Activated CD8-positive, alpha-beta T cell treated with anti-CD3 and anti-CD28 coated beads, Interleukin-2, amount 10 ng/mL, durations not matched to agents 7 days and 5 days (primary cell): ENCODE results near the gene SPRN. TPM values are rescaled to one million over a fixed set of nuclear protein-coding genes. Genes with fewer than 3 reads are reported as not detected.
"Not testable (repeated sequence)": the region's sequence is repeated elsewhere in the genome, so short reads cannot be mapped to it uniquely, and the experiment has no call there.

Source experiments
- ATAC-seq: fragments of 150-1000 bp; cut with Tn5 transposase; one replicate; pipeline ENCODE4 v1.10.0; 2021; ENCODE audit warnings: moderate library complexity
- CTCF ChIA-PET: fragments of 350-600 bp; sonication (Branson Sonifier 250); formaldehyde crosslinking; loops from one replicate; lab custom pipeline; 2021; ENCODE audit warnings: antibody characterized with exemption; lab: Charles Lee
- POLR2A ChIA-PET: fragments of 350-600 bp; sonication (Branson Sonifier 250); formaldehyde crosslinking; loops from one replicate; lab custom pipeline; 2021; ENCODE audit warnings: antibody characterized with exemption; lab: Charles Lee
- DNase-seq: peaks from one replicate; pipeline ENCODE4 v3.0.0-alpha.2; 2020
- H3K27ac Mint-ChIP-seq: one replicate; pipeline ENCODE4 v1.8.0; 2021; ENCODE audit warnings: mild to moderate bottlenecking, mixed read lengths
- H3K27me3 Mint-ChIP-seq: one replicate; pipeline ENCODE4 v1.8.0; 2021; ENCODE audit warnings: low read depth, mixed read lengths
- H3K36me3 Mint-ChIP-seq: one replicate; pipeline ENCODE4 v1.8.0; 2021; ENCODE audit warnings: low read depth, mixed read lengths
- H3K4me1 Mint-ChIP-seq: one replicate; pipeline ENCODE4 v1.8.0; 2021; ENCODE audit warnings: low read depth, mixed read lengths
- H3K4me3 Mint-ChIP-seq: one replicate; pipeline ENCODE4 v1.8.0; 2021; ENCODE audit warnings: mild to moderate bottlenecking, mixed read lengths
- H3K9me3 Mint-ChIP-seq: one replicate; pipeline ENCODE4 v1.8.0; 2022; ENCODE audit warnings: mixed read lengths; ENCODE audit not compliant: insufficient read depth
- total RNA-seq, 2 experiments: library from RNA; stranded (reverse); gene quantifications; one replicate each; pipeline ENCODE4 v1.2.3, GENCODE V29; 2021

The SPRN gene
- total RNA-seq, 2 experiments from 2014 or later: not detected

GRCh38 chr10:133414401-133414800, 10.0 kb downstream of the SPRN start:
- Mint-ChIP-seq H3K36me3 (peaks cover 61% of the 10 kb centered on the region), H3K9me3 (peaks cover 42% of the 10 kb centered on the region)
- ATAC-seq, H3K4me3 Mint-ChIP-seq, DNase-seq, H3K27me3 Mint-ChIP-seq, H3K27ac Mint-ChIP-seq, H3K4me1 Mint-ChIP-seq, CTCF ChIA-PET, POLR2A ChIA-PET: not testable (repeated sequence)

- Mint-ChIP-seq H3K4me3 (no peak overlapping the region), H3K9me3 (peaks cover 42% of the 10 kb centered on the region), H3K27me3 (no peaks in the 10 kb centered on the region), H3K4me1 (peaks cover 4% of the 10 kb centered on the region), H3K36me3 (peaks cover 79% of the 10 kb centered on the region), H3K27ac (no peak overlapping the region)
- no peak for DNase-seq
- POLR2A ChIA-PET: no interaction called here
- ATAC-seq: no peak
- CTCF ChIA-PET: interaction anchor here (1.0 to 2.3 kb wide), 2 partner anchors 27 to 83 kb away, joined by 3 to 13 read pairs; no protein-coding TSS in a partner anchor
These were observed 12.1 kb downstream of the SPRN start for GRCh38 chr10:133412381-133412711.

GRCh38 chr10:133411523-133412380, 12.7 kb downstream of the SPRN start:
- peaks cover 4% of the 10 kb centered on the region for H3K4me1 Mint-ChIP-seq
- no peak overlapping the region for H3K4me3 Mint-ChIP-seq
- peaks cover 85% of the 10 kb centered on the region for H3K36me3 Mint-ChIP-seq
- no peak for DNase-seq
- H3K27me3 Mint-ChIP-seq: no peaks in the 10 kb centered on the region
- no peak overlapping the region for H3K27ac Mint-ChIP-seq
- ChIA-PET POLR2A (no interaction called here), CTCF (interaction anchor here (1.0 to 2.3 kb wide), 2 partner anchors 27 to 82 kb away, joined by 3 to 13 read pairs; no protein-coding TSS in a partner anchor)
- peaks cover 42% of the 10 kb centered on the region for H3K9me3 Mint-ChIP-seq
- no peak for ATAC-seq

- H3K4me1 Mint-ChIP-seq: peaks cover 23% of the 10 kb centered on the region
- no peak overlapping the region for H3K4me3 Mint-ChIP-seq
- no peak for ATAC-seq
These were observed 18.4 kb downstream of the SPRN start for GRCh38 chr10:133405844-133406527.

GRCh38 chr10:133405272-133405671, 19.2 kb downstream of the SPRN start:
- H3K9me3 Mint-ChIP-seq: peaks cover 5% of the 10 kb centered on the region
- CTCF ChIA-PET: no interaction called here
- POLR2A ChIA-PET: no interaction called here
- H3K4me1 Mint-ChIP-seq: peaks cover 28% of the 10 kb centered on the region
- H3K27ac Mint-ChIP-seq: no peak overlapping the region
- no peaks in the 10 kb centered on the region for H3K27me3 Mint-ChIP-seq
- ATAC-seq (no peak), DNase-seq (no peak)
- H3K4me3 Mint-ChIP-seq: no peak overlapping the region
- H3K36me3 Mint-ChIP-seq: peaks cover 75% of the 10 kb centered on the region

More at GRCh38 chr10:133405844-133406527, 18.4 kb downstream of the SPRN start:
- POLR2A ChIA-PET: no interaction called here
- peaks cover 12% of the 10 kb centered on the region for H3K9me3 Mint-ChIP-seq
- H3K27me3 Mint-ChIP-seq: no peaks in the 10 kb centered on the region
- no peak for DNase-seq
- H3K27ac Mint-ChIP-seq: no peak overlapping the region
- peaks cover 78% of the 10 kb centered on the region for H3K36me3 Mint-ChIP-seq
- CTCF ChIA-PET: no interaction called here

GRCh38 chr10:133403784-133404183, 20.6 kb downstream of the SPRN start:
- ChIA-PET POLR2A (no interaction called here), CTCF (no interaction called here)
- Mint-ChIP-seq H3K4me3 (no peak overlapping the region), H3K4me1 (peaks cover 34% of the 10 kb centered on the region), H3K27me3 (no peaks in the 10 kb centered on the region), H3K36me3 (peaks cover 68% of the 10 kb centered on the region), H3K9me3 (no peaks in the 10 kb centered on the region), H3K27ac (no peak overlapping the region)
- ATAC-seq: no peak
- DNase-seq: no peak

- ChIA-PET CTCF (no interaction called here), POLR2A (no interaction called here)
- ATAC-seq (no peak), DNase-seq (no peak)
- H3K27ac Mint-ChIP-seq: no peak overlapping the region
- no peaks in the 10 kb centered on the region for H3K9me3 Mint-ChIP-seq
- no peaks in the 10 kb centered on the region for H3K27me3 Mint-ChIP-seq
- peaks cover 34% of the 10 kb centered on the region for H3K4me1 Mint-ChIP-seq
- peaks cover 68% of the 10 kb centered on the region for H3K36me3 Mint-ChIP-seq
- no peak overlapping the region for H3K4me3 Mint-ChIP-seq
These were observed 21.1 kb downstream of the SPRN start for GRCh38 chr10:133403359-133403758.

- ATAC-seq: no peak
- ChIA-PET CTCF (interaction anchor here (1.5 kb wide), 1 partner anchor 12 kb away, joined by 8 read pairs; no protein-coding TSS in a partner anchor), POLR2A (no interaction called here)
- no peak for DNase-seq
- no peak overlapping the region for H3K4me3 Mint-ChIP-seq
- H3K4me1 Mint-ChIP-seq: peaks cover 35% of the 10 kb centered on the region
- peak overlapping the region; percentile 58 for H3K27ac Mint-ChIP-seq
- no peaks in the 10 kb centered on the region for H3K27me3 Mint-ChIP-seq
- H3K9me3 Mint-ChIP-seq: no peaks in the 10 kb centered on the region
- H3K36me3 Mint-ChIP-seq: peaks cover 69% of the 10 kb centered on the region
These were observed 22.3 kb downstream of the SPRN start for GRCh38 chr10:133401981-133402725.

- no peak overlapping the region for H3K4me3 Mint-ChIP-seq
- no peak for ATAC-seq
- ChIA-PET CTCF (interaction anchor here (1.0 to 1.5 kb wide), 2 partner anchors 11 to 72 kb away, joined by 7 to 8 read pairs; no protein-coding TSS in a partner anchor), POLR2A (interaction anchor here (0.6 to 1.1 kb wide), 2 partner anchors 11 to 162 kb away, joined by 3 read pairs; no protein-coding TSS in a partner anchor)
- no peak for DNase-seq
- peaks cover 37% of the 10 kb centered on the region for H3K4me1 Mint-ChIP-seq
- H3K9me3 Mint-ChIP-seq: no peaks in the 10 kb centered on the region
- H3K27ac Mint-ChIP-seq: peak overlapping the region; percentile 80
- peaks cover 69% of the 10 kb centered on the region for H3K36me3 Mint-ChIP-seq
- H3K27me3 Mint-ChIP-seq: no peaks in the 10 kb centered on the region
These were observed 22.9 kb downstream of the SPRN start for GRCh38 chr10:133401500-133401899.

- CTCF ChIA-PET: interaction anchor here (1.0 to 1.5 kb wide), 2 partner anchors 10 to 71 kb away, joined by 7 to 8 read pairs; no protein-coding TSS in a partner anchor
These were observed 23.6 kb downstream of the SPRN start for GRCh38 chr10:133400624-133401424.

GRCh38 chr10:133399123-133399601, 25.3 kb downstream of the SPRN start:
- no peaks in the 10 kb centered on the region for H3K9me3 Mint-ChIP-seq
- H3K27me3 Mint-ChIP-seq: no peaks in the 10 kb centered on the region
- no peak for ATAC-seq
- H3K4me1 Mint-ChIP-seq: peaks cover 40% of the 10 kb centered on the region
- H3K27ac Mint-ChIP-seq: no peak overlapping the region
- ChIA-PET CTCF (no interaction called here), POLR2A (no interaction called here)
- peaks cover 61% of the 10 kb centered on the region for H3K36me3 Mint-ChIP-seq
- no peak for DNase-seq
- no peak overlapping the region for H3K4me3 Mint-ChIP-seq

More at GRCh38 chr10:133400624-133401424, 23.6 kb downstream of the SPRN start:
- no peak overlapping the region for H3K4me3 Mint-ChIP-seq
- no peaks in the 10 kb centered on the region for H3K9me3 Mint-ChIP-seq
- POLR2A ChIA-PET: interaction anchor here (0.6 to 1.1 kb wide), 2 partner anchors 11 to 162 kb away, joined by 3 read pairs; no protein-coding TSS in a partner anchor
- peak overlapping the region; percentile 80 for H3K27ac Mint-ChIP-seq
- H3K27me3 Mint-ChIP-seq: no peaks in the 10 kb centered on the region
- peaks cover 66% of the 10 kb centered on the region for H3K36me3 Mint-ChIP-seq
- DNase-seq: no peak
- peaks cover 33% of the 10 kb centered on the region for H3K4me1 Mint-ChIP-seq
- peak; percentile 85 for ATAC-seq
